ENCODE measurements around the gene EIF4G3.

DNA sequence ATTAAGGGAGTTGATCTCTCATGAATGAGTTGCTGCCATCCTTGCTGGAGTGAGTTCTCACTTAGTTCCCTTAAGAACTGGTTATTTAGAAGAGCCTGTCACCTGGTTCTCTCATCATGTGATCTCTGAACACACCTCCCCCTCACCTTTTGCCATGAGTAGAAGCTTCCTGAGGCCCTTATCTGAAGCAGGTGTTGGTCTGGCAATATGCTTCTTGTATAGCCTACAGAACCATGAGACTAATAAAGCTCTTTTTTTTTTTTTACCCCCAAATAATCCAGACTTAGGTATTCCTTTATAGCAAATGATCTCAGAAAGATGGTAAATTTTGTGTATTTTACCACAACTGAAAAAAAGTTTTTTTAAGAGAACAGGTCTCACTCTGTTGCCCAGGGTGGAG, 158.0 kb downstream of the EIF4G3 start:
- TF ChIP-seq EP300 (IDR thresholded peaks at IDR 0.05) (no peak), POLR2A (IDR thresholded peaks at IDR 0.05) (no peak)
- TF ChIP-seq, protein P1, sequence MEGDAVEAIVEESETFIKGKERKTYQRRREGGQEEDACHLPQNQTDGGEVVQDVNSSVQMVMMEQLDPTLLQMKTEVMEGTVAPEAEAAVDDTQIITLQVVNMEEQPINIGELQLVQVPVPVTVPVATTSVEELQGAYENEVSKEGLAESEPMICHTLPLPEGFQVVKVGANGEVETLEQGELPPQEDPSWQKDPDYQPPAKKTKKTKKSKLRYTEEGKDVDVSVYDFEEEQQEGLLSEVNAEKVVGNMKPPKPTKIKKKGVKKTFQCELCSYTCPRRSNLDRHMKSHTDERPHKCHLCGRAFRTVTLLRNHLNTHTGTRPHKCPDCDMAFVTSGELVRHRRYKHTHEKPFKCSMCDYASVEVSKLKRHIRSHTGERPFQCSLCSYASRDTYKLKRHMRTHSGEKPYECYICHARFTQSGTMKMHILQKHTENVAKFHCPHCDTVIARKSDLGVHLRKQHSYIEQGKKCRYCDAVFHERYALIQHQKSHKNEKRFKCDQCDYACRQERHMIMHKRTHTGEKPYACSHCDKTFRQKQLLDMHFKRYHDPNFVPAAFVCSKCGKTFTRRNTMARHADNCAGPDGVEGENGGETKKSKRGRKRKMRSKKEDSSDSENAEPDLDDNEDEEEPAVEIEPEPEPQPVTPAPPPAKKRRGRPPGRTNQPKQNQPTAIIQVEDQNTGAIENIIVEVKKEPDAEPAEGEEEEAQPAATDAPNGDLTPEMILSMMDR (IDR thresholded peaks at IDR 0.05): no peak

Data from gastroesophageal sphincter (tissue), 3 donors.